ENCODE measurements around the gene AHRR.

The AHRR gene

DNA sequence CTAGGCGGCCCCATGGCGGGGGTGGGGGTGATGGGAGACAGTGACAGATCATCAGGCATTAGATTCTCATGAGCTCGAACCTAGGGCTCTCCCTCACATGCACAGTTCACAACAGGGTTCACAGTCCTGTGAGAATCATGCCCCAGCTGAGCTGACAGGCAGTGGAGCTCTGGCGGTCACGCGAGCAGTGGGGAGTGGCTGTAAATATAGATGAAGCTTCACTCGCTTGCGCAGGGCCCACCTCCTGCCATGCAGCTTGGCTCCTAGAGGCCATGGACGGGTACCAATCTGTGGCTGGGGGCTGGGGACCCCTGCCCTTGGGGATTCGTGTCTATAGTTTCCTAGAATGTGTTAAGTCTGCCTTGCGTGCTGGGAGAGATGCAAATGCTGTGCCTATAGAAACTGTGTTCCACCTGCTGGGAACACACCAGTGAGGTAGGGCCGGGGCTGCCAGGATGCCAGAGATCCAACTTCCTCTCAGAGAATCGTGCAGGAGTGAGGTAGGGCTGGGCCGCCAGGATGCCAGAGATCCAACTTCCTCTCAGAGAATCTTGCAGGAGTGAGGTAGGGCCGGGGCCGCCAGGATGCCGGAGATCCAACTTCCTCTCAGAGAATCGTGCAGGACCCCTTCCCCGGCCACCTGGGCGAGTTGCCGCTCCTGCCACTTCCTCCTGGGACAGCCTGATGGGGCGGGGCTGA is 107.4 kb downstream of the AHRR start:
- Histone ChIP-seq H3K9ac (ENCODE audit: low read length) (no peak overlapping the region), H2AFZ (ENCODE audit: low read length) (no peak overlapping the region), H4K20me1 (ENCODE audit: insufficient read depth, low read length) (no peaks in the 10 kb centered on the region), H3K79me2 (ENCODE audit: insufficient read depth, low read length) (no peaks in the 10 kb centered on the region), H3F3A (ENCODE audit: insufficient read depth, low read length) (no peaks in the 10 kb centered on the region), H3K4me1 (ENCODE audit: insufficient read depth, low read length, severe bottlenecking) (peaks cover 29% of the 10 kb centered on the region), H3K9me2 (ENCODE audit: low read depth, low read length) (no peaks in the 10 kb centered on the region), H3K27me3 (ENCODE audit: insufficient read depth, low read length) (no peaks in the 10 kb centered on the region), H3K27ac (ENCODE audit: low read depth, low read length, poor library complexity, severe bottlenecking) (no peak overlapping the region), H3K4me2 (ENCODE audit: low read length) (no peak overlapping the region), H3K36me3 (ENCODE audit: insufficient read depth, low read length) (peaks cover 14% of the 10 kb centered on the region), H3K4me3 (ENCODE audit: low read depth, low read length, poor library complexity, severe bottlenecking) (no peak overlapping the region), H3K9me3 (ENCODE audit: low read length) (no peaks in the 10 kb centered on the region)
- TF ChIP-seq EZH2 (IDR thresholded peaks at IDR 0.05; ENCODE audit: borderline replicate concordance, low read length) = no peak
- TF ChIP-seq, protein P1, sequence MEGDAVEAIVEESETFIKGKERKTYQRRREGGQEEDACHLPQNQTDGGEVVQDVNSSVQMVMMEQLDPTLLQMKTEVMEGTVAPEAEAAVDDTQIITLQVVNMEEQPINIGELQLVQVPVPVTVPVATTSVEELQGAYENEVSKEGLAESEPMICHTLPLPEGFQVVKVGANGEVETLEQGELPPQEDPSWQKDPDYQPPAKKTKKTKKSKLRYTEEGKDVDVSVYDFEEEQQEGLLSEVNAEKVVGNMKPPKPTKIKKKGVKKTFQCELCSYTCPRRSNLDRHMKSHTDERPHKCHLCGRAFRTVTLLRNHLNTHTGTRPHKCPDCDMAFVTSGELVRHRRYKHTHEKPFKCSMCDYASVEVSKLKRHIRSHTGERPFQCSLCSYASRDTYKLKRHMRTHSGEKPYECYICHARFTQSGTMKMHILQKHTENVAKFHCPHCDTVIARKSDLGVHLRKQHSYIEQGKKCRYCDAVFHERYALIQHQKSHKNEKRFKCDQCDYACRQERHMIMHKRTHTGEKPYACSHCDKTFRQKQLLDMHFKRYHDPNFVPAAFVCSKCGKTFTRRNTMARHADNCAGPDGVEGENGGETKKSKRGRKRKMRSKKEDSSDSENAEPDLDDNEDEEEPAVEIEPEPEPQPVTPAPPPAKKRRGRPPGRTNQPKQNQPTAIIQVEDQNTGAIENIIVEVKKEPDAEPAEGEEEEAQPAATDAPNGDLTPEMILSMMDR (IDR thresholded peaks at IDR 0.05; ENCODE audit: low read length) = no peak

DNA sequence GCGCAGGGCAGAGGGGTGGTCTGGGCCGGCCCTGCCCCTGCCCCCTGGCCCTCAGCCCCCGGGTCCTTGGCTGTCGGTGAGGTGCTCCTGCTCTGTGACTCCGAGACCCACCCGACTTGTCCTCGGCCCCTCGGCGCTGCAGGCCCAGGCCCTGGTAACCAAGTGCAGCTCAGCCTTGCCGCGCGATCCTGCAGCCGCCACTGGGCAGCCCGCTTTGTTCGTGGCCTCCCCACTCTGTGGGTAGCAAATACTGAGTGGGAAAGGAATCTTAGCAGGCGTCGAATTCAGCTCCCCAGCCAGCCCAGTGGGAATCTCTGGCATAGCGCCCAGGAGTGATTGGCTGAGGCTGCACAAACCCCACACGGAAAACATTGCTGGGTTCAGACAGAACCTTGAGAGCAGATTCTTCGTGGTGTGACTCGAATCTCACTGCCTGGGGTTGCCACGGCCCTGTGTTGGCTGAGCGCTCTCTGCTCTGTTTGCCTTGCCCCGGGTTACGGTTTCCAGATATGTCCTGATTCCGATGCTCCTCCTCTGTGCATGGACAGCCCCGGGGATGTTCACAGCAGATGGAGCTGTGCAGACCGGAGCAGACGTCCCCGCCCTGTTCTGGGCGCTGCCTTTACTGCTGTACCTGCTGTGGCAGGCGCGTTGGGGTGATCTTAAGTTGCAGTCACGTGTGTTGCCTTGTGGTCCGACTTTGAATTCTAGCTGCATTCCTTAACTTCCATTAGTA is 108.1 kb downstream of the AHRR start:
- no peak overlapping the region for H3K9ac ChIP-seq (ENCODE audit: low read length)
- no peak for TF ChIP-seq EZH2 (IDR thresholded peaks at IDR 0.05; ENCODE audit: borderline replicate concordance, low read length)
- TF ChIP-seq, protein P1 (IDR thresholded peaks at IDR 0.05; ENCODE audit: low read length) = no peak
- H3K27ac ChIP-seq (ENCODE audit: low read depth, low read length, poor library complexity, severe bottlenecking) = no peak overlapping the region
- H3K79me2 ChIP-seq (ENCODE audit: insufficient read depth, low read length) = no peaks in the 10 kb centered on the region
- H3K27me3 ChIP-seq (ENCODE audit: insufficient read depth, low read length) = no peaks in the 10 kb centered on the region
- H3K9me3 ChIP-seq (ENCODE audit: low read length) = no peaks in the 10 kb centered on the region
- H3K4me3 ChIP-seq (ENCODE audit: low read depth, low read length, poor library complexity, severe bottlenecking) = no peak overlapping the region
- no peak overlapping the region for H2AFZ ChIP-seq (ENCODE audit: low read length)
- no peaks in the 10 kb centered on the region for H3K9me2 ChIP-seq (ENCODE audit: low read depth, low read length)
- H3K4me1 ChIP-seq (ENCODE audit: insufficient read depth, low read length, severe bottlenecking) = peaks cover 22% of the 10 kb centered on the region
- H3K4me2 ChIP-seq (ENCODE audit: low read length) = no peak overlapping the region
- H4K20me1 ChIP-seq (ENCODE audit: insufficient read depth, low read length) = no peaks in the 10 kb centered on the region
- H3F3A ChIP-seq (ENCODE audit: insufficient read depth, low read length) = no peaks in the 10 kb centered on the region
- H3K36me3 ChIP-seq (ENCODE audit: insufficient read depth, low read length) = peaks cover 14% of the 10 kb centered on the region

DNA sequence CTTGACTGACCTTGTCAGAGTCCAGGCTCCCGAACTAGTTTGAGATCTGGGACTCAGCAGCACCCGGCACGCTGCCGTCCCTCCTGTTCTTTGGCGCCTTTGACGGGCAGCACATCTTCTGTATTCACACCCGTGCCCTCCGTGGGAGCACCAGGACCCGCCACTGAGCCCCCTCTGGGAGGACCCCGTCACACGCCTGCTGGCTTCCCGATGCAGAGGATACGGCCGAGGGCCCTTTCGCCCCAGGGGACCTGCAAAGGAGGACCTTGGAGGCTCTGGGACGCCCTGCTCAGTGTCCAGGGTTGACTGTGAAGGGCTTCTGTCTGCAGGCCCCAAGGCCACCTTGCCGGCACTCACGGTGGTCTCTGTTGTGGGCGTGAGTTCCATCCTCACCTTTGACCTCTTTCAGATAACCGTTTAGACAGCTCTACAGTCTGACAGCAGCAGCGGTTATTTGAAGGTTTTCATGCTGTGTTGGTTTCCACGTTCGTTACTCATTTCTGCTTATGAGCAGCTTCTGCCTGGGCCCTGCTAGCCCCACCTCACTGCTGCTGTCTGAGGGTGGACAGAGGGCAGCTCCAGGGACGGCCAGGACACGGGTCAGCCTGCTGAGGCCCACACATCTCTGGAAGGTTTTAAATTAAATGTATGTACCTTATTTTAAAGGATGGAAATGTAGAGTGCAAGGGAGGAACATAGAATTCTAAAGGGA is 108.9 kb downstream of the AHRR start:
- Histone ChIP-seq H3K27me3 (ENCODE audit: insufficient read depth, low read length) (no peaks in the 10 kb centered on the region), H3F3A (ENCODE audit: insufficient read depth, low read length) (no peaks in the 10 kb centered on the region), H3K4me1 (ENCODE audit: insufficient read depth, low read length, severe bottlenecking) (peaks cover 14% of the 10 kb centered on the region), H3K9me2 (ENCODE audit: low read depth, low read length) (no peaks in the 10 kb centered on the region), H3K9me3 (ENCODE audit: low read length) (no peaks in the 10 kb centered on the region), H3K36me3 (ENCODE audit: insufficient read depth, low read length) (peaks cover 14% of the 10 kb centered on the region), H3K4me3 (ENCODE audit: low read depth, low read length, poor library complexity, severe bottlenecking) (no peak overlapping the region), H3K4me2 (ENCODE audit: low read length) (no peak overlapping the region), H3K9ac (ENCODE audit: low read length) (no peak overlapping the region), H2AFZ (ENCODE audit: low read length) (no peak overlapping the region), H4K20me1 (ENCODE audit: insufficient read depth, low read length) (no peaks in the 10 kb centered on the region), H3K27ac (ENCODE audit: low read depth, low read length, poor library complexity, severe bottlenecking) (peak overlapping the region; percentile 2), H3K79me2 (ENCODE audit: insufficient read depth, low read length) (no peaks in the 10 kb centered on the region)
- TF ChIP-seq, protein P1 (IDR thresholded peaks at IDR 0.05; ENCODE audit: low read length) = no peak
- no peak for TF ChIP-seq EZH2 (IDR thresholded peaks at IDR 0.05; ENCODE audit: borderline replicate concordance, low read length)
